H9 (cell line): ENCODE measurements around the gene SUN1. TPM values are rescaled to one million over a fixed set of nuclear protein-coding genes. Genes with fewer than 3 reads are reported as not detected.

ENCODE experiments used
- DNase-seq: peaks from one replicate; pipeline ENCODE4 v3.0.0-alpha.2; 2017
- H2AFZ ChIP-seq: one replicate; pipeline ENCODE4 v1.6.1; 2013; ENCODE audit warnings: mild to moderate bottlenecking, low read length, control low read depth, moderate library complexity
- H2AK5ac ChIP-seq: 2 replicates; pipeline ENCODE4 v1.6.1; 2013; ENCODE audit warnings: low read length, control low read depth, mixed read lengths; ENCODE audit not compliant: insufficient read length
- H2BK120ac ChIP-seq: one replicate; pipeline ENCODE4 v1.6.1; 2013; ENCODE audit warnings: low read depth, mild to moderate bottlenecking, low read length, control low read depth, inconsistent platforms; ENCODE audit not compliant: poor library complexity, severe bottlenecking
- H2BK12ac ChIP-seq: 2 replicates; pipeline ENCODE4 v1.6.1; 2013; ENCODE audit warnings: low read length, control low read depth, mixed read lengths, low read depth; ENCODE audit not compliant: insufficient read length
- H2BK15ac ChIP-seq: 2 replicates; pipeline ENCODE4 v1.6.1; 2013; ENCODE audit warnings: low read depth, low read length, control low read depth
- H2BK20ac ChIP-seq: one replicate; pipeline ENCODE4 v1.6.1; 2013; ENCODE audit warnings: low read depth, mild to moderate bottlenecking, low read length, control low read depth, inconsistent platforms; ENCODE audit not compliant: poor library complexity, severe bottlenecking
- H2BK5ac ChIP-seq: 2 replicates; pipeline ENCODE4 v1.6.1; 2013; ENCODE audit warnings: low read length, control low read depth, mixed read lengths; ENCODE audit not compliant: insufficient read length
- H3K14ac ChIP-seq: 2 replicates; pipeline ENCODE4 v1.6.1; 2013; ENCODE audit warnings: low read length, control low read depth; ENCODE audit not compliant: insufficient read depth
- H3K18ac ChIP-seq: 2 replicates; pipeline ENCODE4 v1.6.1; 2013; ENCODE audit warnings: low read depth, mild to moderate bottlenecking, mixed read lengths, low read length, control low read depth; ENCODE audit not compliant: insufficient read length
- H3K23ac ChIP-seq: 2 replicates; pipeline ENCODE4 v1.6.1; 2013; ENCODE audit warnings: low read length, control low read depth, mixed read lengths, low read depth; ENCODE audit not compliant: insufficient read length
- H3K23me2 ChIP-seq: 2 replicates; pipeline ENCODE4 v1.6.1; 2013; ENCODE audit warnings: low read depth, mild to moderate bottlenecking, mixed read lengths, low read length, control low read depth; ENCODE audit not compliant: insufficient read length, poor library complexity, severe bottlenecking
- H3K27ac ChIP-seq: 2 replicates; pipeline ENCODE4 v1.5.1; 2013; ENCODE audit warnings: low read length, control low read depth, mixed read lengths, low read depth; ENCODE audit not compliant: insufficient read length
- H3K27me3 ChIP-seq: 2 replicates; pipeline ENCODE4 v1.6.1; 2013; ENCODE audit warnings: low read length, control low read depth, inconsistent platforms; ENCODE audit not compliant: insufficient read depth
- H3K4ac ChIP-seq: 2 replicates; pipeline ENCODE4 v1.6.1; 2013; ENCODE audit warnings: low read depth, mild to moderate bottlenecking, control low read depth, inconsistent platforms, low read length, moderate library complexity
- H3K4me1 ChIP-seq: 2 replicates; pipeline ENCODE4 v1.6.1; 2013; ENCODE audit warnings: low read length, control low read depth, inconsistent platforms; ENCODE audit not compliant: insufficient read depth
- H3K4me2 ChIP-seq: 2 replicates; pipeline ENCODE4 v1.6.1; 2013; ENCODE audit warnings: low read length, control low read depth, mixed read lengths; ENCODE audit not compliant: insufficient read length, insufficient read depth
- H3K56ac ChIP-seq: 2 replicates; pipeline ENCODE4 v1.6.1; 2013; ENCODE audit warnings: low read depth, mild to moderate bottlenecking, mixed read lengths, low read length, control low read depth; ENCODE audit not compliant: insufficient read length
- H3K79me1 ChIP-seq: 2 replicates; pipeline ENCODE4 v1.6.1; 2013; ENCODE audit warnings: low read depth, mild to moderate bottlenecking, moderate library complexity, low read length, control low read depth, inconsistent platforms; ENCODE audit not compliant: insufficient read depth, poor library complexity, severe bottlenecking
- H3K79me2 ChIP-seq: 2 replicates; pipeline ENCODE4 v1.6.1; 2013; ENCODE audit warnings: low read length, control low read depth, inconsistent platforms; ENCODE audit not compliant: insufficient read depth
- H3K9ac ChIP-seq: 2 replicates; pipeline ENCODE4 v1.6.1; 2013; ENCODE audit warnings: low read length, control low read depth, mixed read lengths; ENCODE audit not compliant: insufficient read length; ENCODE audit errors: extremely low read depth
- H3K9me3 ChIP-seq: one replicate; pipeline ENCODE4 v1.6.1; 2013; ENCODE audit warnings: low read depth, low read length, inconsistent platforms; ENCODE audit not compliant: control insufficient read depth
- H3T11ph ChIP-seq: one replicate; pipeline ENCODE4 v1.6.1; 2013; ENCODE audit warnings: mild to moderate bottlenecking, low read length, control low read depth, inconsistent platforms
- H4K20me1 ChIP-seq: one replicate; pipeline ENCODE4 v1.6.1; 2013; ENCODE audit not compliant: control insufficient read depth, insufficient read length, insufficient read depth
- H4K5ac ChIP-seq: 2 replicates; pipeline ENCODE4 v1.6.1; 2013; ENCODE audit warnings: low read depth, mild to moderate bottlenecking, mixed read lengths, low read length, control low read depth; ENCODE audit not compliant: insufficient read length
- H4K8ac ChIP-seq: replicated peaks from 2 replicates; pipeline ENCODE4 v1.6.1; 2013; ENCODE audit warnings: low read length, control low read depth, mixed read lengths, low read depth; ENCODE audit not compliant: insufficient read length
- H4K91ac ChIP-seq: 2 replicates; pipeline ENCODE4 v1.6.1; 2013; ENCODE audit warnings: low read depth, mild to moderate bottlenecking, moderate library complexity, mixed read lengths, low read length, control low read depth; ENCODE audit not compliant: insufficient read length
- H3K27ac Mint-ChIP-seq, 3 experiments: 2 replicates in 2 of 3; 3 replicates in 1 of 3; pipeline ENCODE4 v1.8.0; 2020 to 2021; ENCODE audit warnings: mixed read lengths in 3 of 3, mild to moderate bottlenecking in 1 of 3, moderate library complexity in 1 of 3
- H3K27me3 Mint-ChIP-seq: 2 replicates; pipeline ENCODE4 v1.8.0; 2021; ENCODE audit warnings: low read depth, mild to moderate bottlenecking, moderate library complexity, mixed read lengths
- H3K36me3 Mint-ChIP-seq, 3 experiments: 2 replicates in 2 of 3; 3 replicates in 1 of 3; pipeline ENCODE4 v1.8.0; 2020 to 2021; ENCODE audit warnings: low read depth in 3 of 3, mixed read lengths in 3 of 3; ENCODE audit not compliant: insufficient read depth in 1 of 3
- H3K4me1 Mint-ChIP-seq, 2 experiments: 2 replicates each; pipeline ENCODE4 v1.8.0; 2020; ENCODE audit warnings: mixed read lengths in 2 of 2
- H3K4me3 Mint-ChIP-seq, 2 experiments: 2 replicates in 1 of 2; 3 replicates in 1 of 2; pipeline ENCODE4 v1.8.0; 2020 to 2021; ENCODE audit warnings: mild to moderate bottlenecking in 2 of 2, mixed read lengths in 2 of 2, moderate library complexity in 1 of 2
- H3K9me3 Mint-ChIP-seq, 2 experiments: 2 replicates in 1 of 2; 3 replicates in 1 of 2; pipeline ENCODE4 v1.8.0; 2020; ENCODE audit warnings: mild to moderate bottlenecking in 2 of 2, mixed read lengths in 2 of 2, moderate library complexity in 1 of 2
- CTCF ChIP-seq: fragments of 200-600 bp; sonication (generic); conservative IDR thresholded peaks from 3 replicates; pipeline ENCODE4 v1.8.0; 2021; ENCODE audit warnings: antibody characterized with exemption, mild to moderate bottlenecking
- WGBS: extraction: QIAGEN DNeasy Blood & Tissue Kit; methylation state at CpG from one replicate; pipeline ENCODE4 v1.1.7; 2013; ENCODE audit warnings: missing lambda C conversion rate, low lambda C conversion rate, mixed read lengths; ENCODE audit not compliant: insufficient read length; ENCODE audit errors: extremely low coverage; 5-methylcytosine and 5-hydroxymethylcytosine counted together
- total RNA-seq: library from RNA; stranded (reverse); gene quantifications from 2 replicates; pipeline ENCODE4 v1.2.1, GENCODE V29; 2021

Gene SUN1
- total RNA-seq, 1 experiment from 2014 or later = 118 TPM

DNA sequence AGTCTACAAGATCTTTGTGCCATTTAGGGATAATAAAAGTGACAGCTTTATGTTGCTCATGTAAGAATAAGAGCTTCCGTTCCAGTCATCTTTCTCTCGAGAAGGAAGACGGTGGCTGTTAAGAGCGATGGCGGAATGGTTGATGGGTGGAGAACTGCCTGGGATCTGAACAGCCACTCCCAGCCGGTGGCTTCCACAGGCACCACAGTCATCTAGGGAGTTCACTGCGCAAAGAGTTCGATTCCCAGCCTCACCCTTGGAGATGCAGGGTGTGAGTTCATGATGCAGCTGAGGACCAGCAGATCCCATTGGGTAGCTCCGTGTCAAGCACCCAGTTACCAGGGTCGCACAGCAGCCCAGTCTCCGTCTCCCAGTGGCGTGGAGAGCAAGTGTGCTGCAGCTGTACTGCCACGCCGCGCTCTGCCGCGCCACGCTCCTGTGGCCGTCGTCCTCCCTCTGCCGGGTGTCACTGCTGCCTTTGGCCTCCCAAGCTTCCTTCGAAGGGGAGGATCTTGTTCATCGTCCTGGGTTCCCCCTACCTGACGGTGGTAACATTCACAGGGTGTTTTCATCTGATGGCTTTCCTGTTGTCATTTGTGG, 7.8 kb downstream of the SUN1 start:
- no peaks in the 10 kb centered on the region for H4K20me1 ChIP-seq
- no CpG with 5 or more reads among the region's 24 CpGs for WGBS
- peaks cover 20% of the 10 kb centered on the region; the same call in 1 of the 2 replicates for H3K79me2 ChIP-seq
- no peak overlapping the region for H3K4me3 Mint-ChIP-seq
- no peak overlapping the region for H2AK5ac ChIP-seq
- H4K8ac ChIP-seq = no peak overlapping the region
- no peak overlapping the region for H3K4ac ChIP-seq
- no peak overlapping the region for H2AFZ ChIP-seq
- no peak overlapping the region for H2BK120ac ChIP-seq
- no peak overlapping the region for H3K27ac ChIP-seq
- no peak overlapping the region for H2BK20ac ChIP-seq
- no peak overlapping the region for H2BK12ac ChIP-seq
- no peak overlapping the region for H3K27ac Mint-ChIP-seq
- H3T11ph ChIP-seq = no peak overlapping the region
- no peak overlapping the region for H3K56ac ChIP-seq
- no peaks in the 10 kb centered on the region for H3K27me3 Mint-ChIP-seq
- no peak overlapping the region for H3K23ac ChIP-seq
- H3K4me2 ChIP-seq = no peak overlapping the region
- H3K9me3 ChIP-seq = no peaks in the 10 kb centered on the region
- H3K9ac ChIP-seq = no peak overlapping the region
- H3K4me1 ChIP-seq = no peaks in the 10 kb centered on the region
- no peaks in the 10 kb centered on the region for H3K79me1 ChIP-seq
- H2BK15ac ChIP-seq = no peak overlapping the region
- DNase-seq = no peak
- H4K5ac ChIP-seq = no peak overlapping the region
- H3K14ac ChIP-seq = no peak overlapping the region
- no peak for TF ChIP-seq CTCF
- H4K91ac ChIP-seq = no peak overlapping the region
- peaks cover 3 to 9% of the 10 kb centered on the region in 2 experiments; a peak in 3 of 4 replicates for H3K4me1 Mint-ChIP-seq
- no peaks in the 10 kb centered on the region for H3K27me3 ChIP-seq
- peaks cover 50 to 83% (median 74%) of the 10 kb centered on the region in 3 experiments for H3K36me3 Mint-ChIP-seq
- H3K9me3 Mint-ChIP-seq = no peaks in the 10 kb centered on the region; a peak in 1 of 5 replicates
- no peak overlapping the region for H2BK5ac ChIP-seq
- no peak overlapping the region for H3K18ac ChIP-seq
- H3K23me2 ChIP-seq = no peaks in the 10 kb centered on the region
